WTC11 (cell line): Measurements from ENCODE around the gene PSORS1C1.
"Not testable (repeated sequence)": the region's sequence is repeated elsewhere in the genome, so short reads cannot be mapped to it uniquely, and the experiment has no call there.

Experiments used
- CTCF ChIP-seq: fragments of 200-600 bp; IDR thresholded peaks from 2 replicates; pipeline ENCODE4 v1.8.0; 2022; ENCODE audit warnings: antibody characterized with exemption
- ZNF317 ChIP-seq: sonication (generic); formaldehyde crosslinking; IDR thresholded peaks from 2 replicates; pipeline ENCODE4 v1.8.1; 2023; ENCODE audit warnings: low read depth, mild to moderate bottlenecking, moderate library complexity, missing genetic modification reagents, borderline replicate concordance

GRCh38 chr6:31183287-31183686 is 68.7 kb downstream of the PSORS1C1 start:
- TF ChIP-seq CTCF; ZNF317 (CRISPR knock-in tag): not testable (repeated sequence)
